SH-SY5Y (cell line): ENCODE data around the gene VAV3.

Experiments used
- GATA2 ChIP-seq: IDR thresholded peaks from 2 replicates; pipeline ENCODE4 v1.6.1; 2011; ENCODE audit warnings: mild to moderate bottlenecking, low read depth, low read length
- GATA3 ChIP-seq: IDR thresholded peaks from 2 replicates; pipeline ENCODE4 v1.6.1; 2011; ENCODE audit warnings: low read depth, mild to moderate bottlenecking, low read length, moderate library complexity

GRCh38 chr1:107530543-107530942 lies 434.4 kb downstream of the VAV3 start:
- TF ChIP-seq GATA3 (no peak), GATA2 (no peak)
